Measurements from ENCODE around the gene TNIK. TPM values are rescaled to one million over a fixed set of nuclear protein-coding genes. Genes with fewer than 3 reads are reported as not detected.
"Not testable (repeated sequence)": the region's sequence is repeated elsewhere in the genome, so short reads cannot be mapped to it uniquely, and the experiment has no call there.

Gene TNIK
- total RNA-seq, 1 donor from 2014 or later = 76.7 TPM

GRCh38 chr3:171383206-171384018 is 76.8 kb downstream of the TNIK start:
- DNase-seq = no peak

- DNase-seq = not testable (repeated sequence)
These were observed 77.9 kb downstream of the TNIK start for GRCh38 chr3:171382347-171382746.

- DNase-seq = no peak
These were observed 79.3 kb downstream of the TNIK start for GRCh38 chr3:171380711-171381425.

GRCh38 chr3:171379961-171380483 is 80.2 kb downstream of the TNIK start:
- DNase-seq = no peak

GRCh38 chr3:171379281-171379680 is 80.9 kb downstream of the TNIK start:
- no peak for DNase-seq

- DNase-seq = no peak
These were observed 81.6 kb downstream of the TNIK start for GRCh38 chr3:171378586-171378985.

- DNase-seq = no peak
These were observed 82.3 kb downstream of the TNIK start for GRCh38 chr3:171377859-171378258.

- DNase-seq = no peak
These were observed 83.6 kb downstream of the TNIK start for GRCh38 chr3:171376596-171376947.

- DNase-seq = no peak
These were observed 84.3 kb downstream of the TNIK start for GRCh38 chr3:171375666-171376595.

GRCh38 chr3:171374661-171375285 is 85.4 kb downstream of the TNIK start:
- no peak for DNase-seq

- no peak for DNase-seq
These were observed 85.9 kb downstream of the TNIK start for GRCh38 chr3:171374260-171374659.

- DNase-seq = no peak
These were observed 86.5 kb downstream of the TNIK start for GRCh38 chr3:171373711-171374110.

GRCh38 chr3:171372694-171373093 is 87.5 kb downstream of the TNIK start:
- no peak for DNase-seq

GRCh38 chr3:171371354-171371753 is 88.9 kb downstream of the TNIK start:
- DNase-seq = no peak

GRCh38 chr3:171369156-171369555 is 91.0 kb downstream of the TNIK start:
- DNase-seq = no peak

GRCh38 chr3:171366738-171367137 is 93.5 kb downstream of the TNIK start:
- not testable (repeated sequence) for DNase-seq

- no peak for DNase-seq
These were observed 94.2 kb downstream of the TNIK start for GRCh38 chr3:171366043-171366442.

- DNase-seq = no peak
These were observed 94.7 kb downstream of the TNIK start for GRCh38 chr3:171365489-171365888.

GRCh38 chr3:171364500-171364899 is 95.7 kb downstream of the TNIK start:
- DNase-seq = no peak

- DNase-seq = no peak
These were observed 97.0 kb downstream of the TNIK start for GRCh38 chr3:171363202-171363601.

- DNase-seq = no peak
These were observed 97.6 kb downstream of the TNIK start for GRCh38 chr3:171362575-171362974.

- DNase-seq = no peak
These were observed 101.4 kb downstream of the TNIK start for GRCh38 chr3:171358881-171359198.
